B cell (primary cell): ENCODE measurements around the gene FAM240B. TPM values are rescaled to one million over a fixed set of nuclear protein-coding genes. Genes with fewer than 3 reads are reported as not detected.

Source experiments
- ATAC-seq: fragments of 200-7000 bp; cut with Tn5 transposase; one replicate; pipeline ENCODE4 v1.10.0; 2021; ENCODE audit warnings: low read depth, mild to moderate bottlenecking, moderate number of reproducible peaks, moderate library complexity
- CTCF ChIA-PET: fragments of 350-600 bp; sonication (Branson Sonifier 250); formaldehyde crosslinking; loops from one replicate; lab custom pipeline; 2021; ENCODE audit warnings: antibody characterized with exemption, inconsistent platforms; lab: Charles Lee
- POLR2A ChIA-PET: fragments of 350-600 bp; sonication (Branson Sonifier 250); formaldehyde crosslinking; loops from one replicate; lab custom pipeline; 2021; ENCODE audit warnings: antibody characterized with exemption; lab: Charles Lee
- DNase-seq: peaks from one replicate; pipeline ENCODE4 v3.0.0; 2013
- H2AFZ ChIP-seq: 2 replicates; pipeline ENCODE4 v1.6.1; 2012; ENCODE audit warnings: mild to moderate bottlenecking, low read depth, low read length; ENCODE audit not compliant: insufficient read depth, poor library complexity, severe bottlenecking
- H3K27ac ChIP-seq, 2 donors: 1 replicate in 1 of 2; 2 replicates in 1 of 2; pipeline ENCODE4 v1.5.1; 2012 to 2013; ENCODE audit warnings: low read length in 2 of 2, mild to moderate bottlenecking in 2 of 2, moderate library complexity in 1 of 2
- H3K27me3 ChIP-seq, 4 experiments: fragments of 200-600 bp in 1 of 4; sonication (generic) in 1 of 4; replicated peaks in 1 of 4; 1 replicate in 2 of 4; 2 replicates in 2 of 4; pipeline versions ENCODE4 v1.6.1 to v1.7.0; 2013 to 2016; ENCODE audit warnings: low read length in 3 of 4, mild to moderate bottlenecking in 2 of 4, mixed read lengths in 1 of 4, moderate library complexity in 1 of 4; ENCODE audit not compliant: insufficient read depth in 4 of 4, control insufficient read depth in 3 of 4; ENCODE audit errors: control extremely low read depth in 1 of 4
- H3K36me3 ChIP-seq, 2 experiments: replicated peaks in 1 of 2; 1 replicate in 1 of 2; 2 replicates in 1 of 2; pipeline versions ENCODE4 v1.6.1 to v1.7.1; 2013; ENCODE audit warnings: low read length in 1 of 2; ENCODE audit not compliant: insufficient read depth in 2 of 2, control insufficient read depth in 1 of 2; ENCODE audit errors: control extremely low read depth in 1 of 2, extremely low read depth in 1 of 2
- H3K4me1 ChIP-seq, 2 donors: fragments of 200-600 bp in 1 of 2; sonication (generic) in 1 of 2; 1 replicate in 1 of 2; 2 replicates in 1 of 2; pipeline versions ENCODE4 v1.5.1 to v1.6.1; 2013 to 2017; ENCODE audit warnings: low read length in 2 of 2; ENCODE audit not compliant: control insufficient read depth in 2 of 2, insufficient read depth in 2 of 2
- H3K4me2 ChIP-seq: replicated peaks from 2 replicates; pipeline ENCODE3; 2012; ENCODE audit warnings: mild to moderate bottlenecking, low read depth, low read length; ENCODE audit not compliant: poor library complexity, severe bottlenecking
- H3K4me3 ChIP-seq, 5 experiments: fragments of 200-600 bp in 1 of 5; sonication (generic) in 1 of 5; 1 replicate in 3 of 5; 2 replicates in 2 of 5; pipeline versions ENCODE4 v1.5.1 to v1.7.0; 2011 to 2016; ENCODE audit warnings: low read length in 4 of 5, mild to moderate bottlenecking in 4 of 5, low read depth in 2 of 5, control low read depth in 1 of 5, moderate library complexity in 1 of 5; ENCODE audit not compliant: insufficient read depth in 1 of 5; ENCODE audit errors: control extremely low read depth in 1 of 5, extremely low read depth in 1 of 5
- H3K79me2 ChIP-seq: fragments of 200-600 bp; sonication (generic); one replicate; pipeline ENCODE4 v1.6.0; 2016; ENCODE audit warnings: low read length; ENCODE audit not compliant: control insufficient read depth, insufficient read depth
- H3K9ac ChIP-seq: fragments of 200-600 bp; sonication (generic); 2 replicates; pipeline ENCODE4 v1.6.1; 2017; ENCODE audit warnings: mild to moderate bottlenecking, low read length, moderate library complexity
- H3K9me3 ChIP-seq, 3 donors: one replicate each; pipeline versions ENCODE4 v1.6.1 to v1.7.1; 2013; ENCODE audit warnings: low read length in 2 of 3; ENCODE audit not compliant: control insufficient read depth in 2 of 3, insufficient read depth in 1 of 3; ENCODE audit errors: control extremely low read depth in 1 of 3
- H4K20me1 ChIP-seq: 2 replicates; pipeline ENCODE4 v1.6.0; 2012; ENCODE audit warnings: mild to moderate bottlenecking, low read length; ENCODE audit not compliant: insufficient read depth, control insufficient read depth, poor library complexity, severe bottlenecking
- H3K27ac Mint-ChIP-seq: one replicate; pipeline ENCODE4 v1.8.0; 2021; ENCODE audit warnings: mixed read lengths
- H3K27me3 Mint-ChIP-seq: one replicate; pipeline ENCODE4 v1.8.0; 2021; ENCODE audit warnings: mixed read lengths
- H3K4me1 Mint-ChIP-seq: one replicate; pipeline ENCODE4 v1.8.0; 2021; ENCODE audit warnings: mixed read lengths
- H3K4me3 Mint-ChIP-seq: one replicate; pipeline ENCODE4 v1.8.0; 2021; ENCODE audit warnings: mixed read lengths
- H3K9me3 Mint-ChIP-seq: one replicate; pipeline ENCODE4 v1.8.0; 2022; ENCODE audit warnings: mixed read lengths; ENCODE audit not compliant: insufficient read depth
- CTCF ChIP-seq: fragments of 200-600 bp; IDR thresholded peaks from one replicate; pipeline ENCODE4 v1.8.0; 2022; ENCODE audit warnings: antibody characterized with exemption, mild to moderate bottlenecking
- EZH2 ChIP-seq: IDR thresholded peaks from 2 replicates; pipeline ENCODE4 v1.6.1; 2012; ENCODE audit warnings: borderline replicate concordance, low read depth, mild to moderate bottlenecking, moderate library complexity, low read length; ENCODE audit not compliant: insufficient read depth, poor library complexity, severe bottlenecking
- WGBS: methylation state at CpG from one replicate; pipeline ENCODE4 v1.1.5; 2013; ENCODE audit warnings: missing lambda C conversion rate; ENCODE audit not compliant: insufficient coverage; 5-methylcytosine and 5-hydroxymethylcytosine counted together
- intact Hi-C: fragments of 100-400 bp; cut with micrococcal nuclease; formaldehyde crosslinking; loops from one replicate; pipeline ENCODE4 v1.10.0; 2022
- polyA plus RNA-seq: library from polyadenylated mRNA; depleted of rRNA; stranded (reverse); fragments of >200 nt; gene quantifications from 2 replicates; pipeline ENCODE4 v1.2.3, GENCODE V29; 2012
- total RNA-seq, 2 donors: library from RNA; stranded (reverse); fragments of 120-200 nt in 1 of 2; gene quantifications; 1 replicate in 1 of 2; 2 replicates in 1 of 2; pipeline versions ENCODE4 v1.2.3 to v1.2.4, GENCODE V29; 2013 to 2022

Gene FAM240B
- total and polyA plus RNA-seq, 2 donors (not counting 1 experiment from before 2014, with no cell fraction given) = not detected

- POLR2A ChIA-PET = no interaction called here
- intact Hi-C loops = loop anchor here (2.0 kb wide), 1 partner anchor 17 kb away; no protein-coding TSS in a partner anchor
Observed at GRCh38 chr9:38651400-38652042, 68.4 kb downstream of the FAM240B start.

More at GRCh38 chr9:38651400-38652042, 68.4 kb downstream of the FAM240B start:
- peaks cover 0 to 4% (median 1%) of the 10 kb centered on the region in 4 experiments for H3K27me3 ChIP-seq
- Mint-ChIP-seq H3K4me3 (no peak overlapping the region), H3K27ac (no peak overlapping the region), H3K4me1 (peaks cover 7% of the 10 kb centered on the region), H3K27me3 (peaks cover 24% of the 10 kb centered on the region), H3K9me3 (no peaks in the 10 kb centered on the region)
- H3K27ac ChIP-seq = no peak overlapping the region
- H3K4me3 ChIP-seq = no peak overlapping the region
- no peaks in the 10 kb centered on the region for H3K36me3 ChIP-seq
- peaks cover 0 to 2% (median 0%) of the 10 kb centered on the region in 3 donors for H3K9me3 ChIP-seq
- ATAC-seq (no peak), DNase-seq (no peak)
- no peak overlapping the region for H3K4me2 ChIP-seq
- 83% methylated on average over 7 of the region's 8 CpGs for WGBS
- H3K4me1 ChIP-seq = no peaks in the 10 kb centered on the region
- H3K79me2 ChIP-seq = no peaks in the 10 kb centered on the region
- no peak overlapping the region for H2AFZ ChIP-seq
- no peak for TF ChIP-seq CTCF
- no peak for TF ChIP-seq EZH2
- CTCF ChIA-PET = no interaction called here
- no peaks in the 10 kb centered on the region for H4K20me1 ChIP-seq
- H3K9ac ChIP-seq = no peak overlapping the region
